Epidermal melanocyte (primary cell): Measurements from ENCODE around the gene LSAMP.
"Not testable (repeated sequence)": the region's sequence is repeated elsewhere in the genome, so short reads cannot be mapped to it uniquely, and the experiment has no call there.

Experiments used
- DNase-seq: peaks from one replicate; pipeline ENCODE4 v3.0.0; 2011; ENCODE audit warnings: low spot score; ENCODE audit not compliant: insufficient read length

Gene LSAMP

DNA sequence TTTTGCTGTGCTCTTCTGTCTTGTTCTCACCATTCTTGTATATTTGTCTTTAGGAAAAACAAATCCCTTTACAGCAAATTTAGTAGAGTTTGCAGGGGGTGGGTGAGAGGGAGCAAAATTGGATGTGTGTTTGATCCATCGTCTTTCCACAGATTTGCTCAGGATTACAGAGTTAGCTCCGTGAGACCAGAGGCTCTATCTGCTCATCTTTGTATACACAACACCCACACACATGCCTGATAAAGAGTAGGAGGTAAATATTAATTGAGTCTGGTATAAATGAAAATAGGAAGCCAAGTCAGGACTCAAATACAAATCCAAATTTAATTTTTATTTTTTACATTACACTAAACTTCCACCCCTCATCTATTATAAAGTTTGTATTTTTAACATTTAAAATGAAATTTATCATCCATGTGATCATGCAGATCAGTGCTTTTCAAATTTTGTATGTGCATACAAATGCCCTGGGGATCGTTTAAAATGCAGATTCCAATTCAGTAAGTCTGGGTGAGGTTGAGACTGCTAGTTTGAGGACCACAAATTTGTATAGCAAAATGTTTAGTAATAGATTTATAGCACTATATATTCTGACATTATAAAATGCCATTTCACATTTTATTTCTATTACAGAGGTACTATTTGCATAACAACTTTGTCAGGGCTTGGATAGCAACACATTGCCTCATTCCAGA, 326.7 kb downstream of the LSAMP start:
- DNase-seq, result no peak

DNA sequence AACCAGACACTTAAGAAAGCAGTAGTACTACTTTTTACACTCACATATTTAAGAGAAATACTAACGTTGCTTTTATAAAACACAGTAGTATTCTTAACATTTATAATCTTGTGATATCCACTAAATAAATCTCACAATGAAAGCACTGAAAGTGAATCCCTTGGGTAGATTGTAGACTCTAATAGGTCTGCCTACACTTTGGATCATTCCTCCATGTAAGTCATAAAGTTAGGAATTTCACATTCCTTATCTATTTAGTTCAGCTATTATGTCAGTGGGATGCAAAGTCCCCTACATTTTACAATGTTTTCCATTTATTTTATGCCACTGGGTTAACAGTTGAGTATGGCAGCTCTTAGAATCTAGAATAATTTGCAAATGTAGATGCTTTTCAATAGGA, 330.7 kb downstream of the LSAMP start:
- DNase-seq, result no peak

DNA sequence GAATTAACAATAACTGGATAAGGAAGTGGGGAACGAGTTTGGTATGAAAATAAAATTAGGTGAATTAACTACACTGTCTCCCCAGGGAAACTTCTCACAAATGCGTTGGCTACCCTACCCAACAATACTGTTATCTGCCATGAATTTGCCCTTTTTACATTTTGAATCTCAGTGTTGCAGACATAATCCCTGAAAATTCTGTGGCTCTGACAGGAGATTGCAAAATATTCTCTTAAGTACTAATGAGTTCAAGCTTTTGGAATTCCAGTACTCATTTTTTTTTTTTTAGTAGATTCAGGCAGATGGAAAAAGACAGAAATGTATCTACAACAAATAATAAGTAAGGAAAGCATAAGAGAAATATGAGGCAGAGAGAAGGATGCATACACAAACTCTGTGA, 332.6 kb downstream of the LSAMP start:
- DNase-seq, result no peak

GRCh38 chr3:116111765-116112164, 333.5 kb downstream of the LSAMP start:
- DNase-seq, result no peak

GRCh38 chr3:116103868-116104530, 341.3 kb downstream of the LSAMP start:
- no peak for DNase-seq

GRCh38 chr3:116102037-116102436, 343.2 kb downstream of the LSAMP start:
- no peak for DNase-seq

DNA sequence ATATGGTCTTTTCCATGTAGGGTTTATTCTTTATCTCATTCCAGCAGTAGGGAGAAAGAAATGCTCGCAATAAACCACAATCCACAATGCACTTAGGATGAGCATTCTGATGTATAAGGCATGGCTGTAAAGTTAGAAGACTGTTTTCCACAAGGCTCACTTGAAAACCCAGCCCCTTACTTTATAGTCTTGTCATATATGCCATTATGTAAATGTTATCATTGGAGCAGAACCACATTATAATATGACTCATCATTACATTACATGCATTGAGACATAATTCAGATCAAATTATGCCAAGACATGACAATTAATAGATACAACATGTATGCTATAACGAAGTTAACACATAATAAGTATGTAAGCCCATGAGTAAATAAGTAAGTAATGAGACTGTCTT, 348.1 kb downstream of the LSAMP start:
- no peak for DNase-seq

DNA sequence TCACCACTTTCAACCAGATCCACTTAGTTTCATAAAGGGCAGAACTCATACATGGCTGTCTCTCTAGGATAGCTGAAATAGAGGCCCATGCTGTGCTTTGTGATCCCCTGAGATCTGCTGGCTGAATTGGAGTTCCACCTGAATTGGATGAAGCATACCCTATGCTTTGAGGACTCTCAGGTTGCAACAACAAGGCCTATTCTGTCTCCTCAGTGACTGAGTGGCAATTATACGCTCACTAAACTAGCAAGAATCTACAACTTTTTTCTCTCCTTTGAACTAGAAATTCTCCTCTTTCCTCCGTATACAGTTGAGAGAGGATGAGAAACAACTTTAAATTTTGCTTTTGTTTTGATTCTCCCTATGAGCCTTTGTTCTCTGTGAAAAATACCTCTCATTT, 348.7 kb downstream of the LSAMP start:
- no peak for DNase-seq

DNA sequence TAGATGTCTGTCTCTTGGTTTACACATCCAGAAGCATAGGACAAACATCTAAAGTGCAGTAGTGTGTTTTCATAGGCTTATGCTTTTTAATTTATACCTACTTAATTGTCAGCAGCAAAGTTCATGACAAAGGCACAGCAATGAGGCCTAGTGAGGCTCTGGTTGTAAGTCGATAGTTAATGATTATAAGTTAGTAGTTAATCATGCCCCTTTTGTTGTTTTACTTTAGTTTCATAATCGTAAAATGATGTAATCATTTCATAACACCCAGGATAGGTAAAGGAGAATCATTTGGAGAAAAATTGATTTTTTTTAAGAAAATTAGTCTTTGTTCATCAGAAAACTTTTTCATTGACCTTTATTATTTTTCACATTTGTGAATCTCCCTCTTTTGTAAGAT, 351.9 kb downstream of the LSAMP start:
- no peak for DNase-seq

GRCh38 chr3:116087426-116087825, 357.9 kb downstream of the LSAMP start:
- no peak for DNase-seq

GRCh38 chr3:116084999-116085791, 360.1 kb downstream of the LSAMP start:
- DNase-seq, result no peak

- DNase-seq, result no peak
Measured at GRCh38 chr3:116083683-116084082, 361.6 kb downstream of the LSAMP start.

GRCh38 chr3:116078561-116078960, 366.7 kb downstream of the LSAMP start:
- DNase-seq, result no peak

DNA sequence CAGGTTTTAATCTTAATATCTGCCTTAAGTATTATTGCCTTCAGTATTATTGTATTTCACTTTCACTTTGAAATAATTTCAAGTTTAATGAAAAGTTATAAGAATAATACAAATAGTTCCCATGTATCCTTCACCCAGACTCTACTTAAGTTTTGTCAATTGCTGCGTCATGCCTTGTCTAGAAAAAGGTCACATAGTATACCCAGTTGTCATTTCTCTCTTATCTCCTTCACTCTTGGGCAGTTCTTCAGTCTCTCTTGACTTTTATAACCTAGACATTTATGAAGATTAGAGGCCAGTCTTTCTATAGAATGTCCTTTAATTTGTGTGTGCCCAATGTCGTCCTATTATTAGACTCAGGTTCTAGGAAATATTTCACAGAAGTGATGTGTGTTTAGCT, 367.7 kb downstream of the LSAMP start:
- no peak for DNase-seq

DNA sequence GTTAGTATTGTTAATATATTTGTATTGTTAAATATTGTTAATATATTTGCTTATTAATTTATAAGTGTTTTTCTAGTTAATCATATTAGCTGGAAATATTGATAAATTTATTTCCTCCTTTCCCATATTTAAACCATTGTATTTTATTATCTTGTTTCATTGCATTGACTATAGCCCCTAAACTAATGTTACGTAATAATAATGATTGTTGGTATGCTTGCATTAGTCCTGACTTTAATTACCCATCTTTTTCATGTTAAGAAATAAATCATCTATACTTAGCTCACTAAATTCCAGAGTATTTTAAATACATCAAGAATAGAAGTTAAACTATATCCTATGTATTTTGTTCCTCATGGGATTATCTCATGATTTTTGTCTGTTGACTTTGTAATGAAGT, 368.2 kb downstream of the LSAMP start:
- no peak for DNase-seq

DNA sequence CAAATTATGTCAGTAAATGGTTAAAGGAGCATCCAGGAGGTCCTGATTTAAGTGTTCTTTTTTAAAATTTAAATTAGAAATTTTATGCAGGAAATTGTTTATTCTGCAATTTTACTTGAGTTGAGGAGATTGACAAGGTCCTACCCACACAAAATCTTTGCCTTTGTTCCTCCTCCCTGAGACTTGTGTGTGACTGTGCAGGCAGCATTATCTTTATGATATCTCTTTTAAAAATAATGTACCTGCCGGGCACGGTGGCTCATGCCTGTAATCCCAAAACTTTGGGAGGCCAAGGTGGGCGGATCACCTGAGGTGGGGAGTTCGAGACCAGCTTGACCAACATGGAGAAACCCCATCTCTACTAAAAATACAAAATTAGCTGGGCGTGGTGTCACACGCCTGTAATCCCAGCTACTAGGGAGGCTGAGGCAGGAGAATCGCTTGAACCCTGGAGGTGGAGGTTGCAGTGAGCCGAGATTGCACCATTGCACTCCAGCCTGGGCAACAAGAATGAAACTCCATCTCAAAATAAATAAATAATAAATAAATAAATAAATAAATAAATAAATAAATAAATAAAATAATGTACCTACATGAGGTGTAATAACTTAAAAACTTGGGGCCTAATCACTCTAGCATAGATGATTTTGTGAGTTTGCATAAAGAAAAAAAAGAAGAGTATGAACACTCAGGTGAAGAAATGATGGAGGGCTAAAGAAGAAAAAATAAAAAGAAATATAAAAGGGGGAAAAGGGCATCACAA, 374.6 kb downstream of the LSAMP start:
- not testable (repeated sequence) for DNase-seq

DNA sequence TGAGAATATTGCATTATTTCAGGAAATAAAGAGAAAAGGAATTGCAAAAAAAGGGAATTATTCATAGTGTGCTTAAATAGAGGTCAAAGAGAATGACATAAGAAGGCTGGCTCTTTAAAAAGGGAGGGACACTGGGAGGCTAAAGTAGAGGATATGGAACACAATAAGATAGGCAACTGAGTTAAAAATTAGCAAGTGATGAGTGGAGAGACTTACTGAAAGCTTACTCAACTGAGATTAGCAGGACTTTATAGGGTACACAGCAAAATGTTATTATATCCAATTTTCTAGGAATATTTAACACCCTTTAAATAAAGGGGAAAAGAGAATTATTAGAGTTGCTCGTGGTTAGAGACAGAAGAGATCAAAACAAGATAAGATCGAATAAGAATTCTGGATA, 375.2 kb downstream of the LSAMP start:
- no peak for DNase-seq

DNA sequence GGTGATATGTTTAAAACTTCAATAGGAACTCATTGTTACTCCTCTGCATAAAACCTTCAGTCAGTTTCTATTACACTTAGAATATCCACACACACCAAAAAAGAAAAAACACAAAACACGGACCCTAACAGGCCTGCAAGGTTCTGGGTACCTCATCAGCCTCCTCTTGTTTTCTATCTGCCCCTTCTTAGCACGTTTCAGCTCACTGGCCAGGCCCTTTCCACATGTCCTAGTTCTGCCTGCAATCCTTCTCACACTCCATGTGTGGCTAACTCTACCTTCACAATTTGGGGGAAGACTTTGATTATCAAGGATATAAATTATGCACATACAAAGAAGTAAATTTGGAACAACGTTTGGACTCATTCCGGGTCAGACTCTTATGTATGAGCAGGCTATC, 376.3 kb downstream of the LSAMP start:
- DNase-seq, result no peak

DNA sequence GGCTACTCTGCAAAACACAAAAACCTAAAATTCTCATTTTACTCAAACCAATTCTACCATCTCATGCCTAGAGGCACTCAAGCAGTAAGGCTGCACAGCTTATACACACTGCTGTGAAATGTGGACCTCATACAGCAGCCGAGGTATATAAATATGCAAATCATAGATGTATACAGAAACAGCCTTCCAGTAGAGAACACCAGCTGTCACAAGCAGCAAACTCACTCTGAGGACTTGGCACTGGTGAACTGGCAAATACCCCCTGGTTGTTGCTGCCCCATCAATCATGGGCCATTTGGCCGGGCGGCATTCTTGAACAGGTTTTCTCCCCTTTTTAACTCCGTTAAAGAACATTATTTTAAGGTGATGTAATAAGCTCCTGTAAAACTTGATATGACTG, 378.0 kb downstream of the LSAMP start:
- no peak for DNase-seq

DNA sequence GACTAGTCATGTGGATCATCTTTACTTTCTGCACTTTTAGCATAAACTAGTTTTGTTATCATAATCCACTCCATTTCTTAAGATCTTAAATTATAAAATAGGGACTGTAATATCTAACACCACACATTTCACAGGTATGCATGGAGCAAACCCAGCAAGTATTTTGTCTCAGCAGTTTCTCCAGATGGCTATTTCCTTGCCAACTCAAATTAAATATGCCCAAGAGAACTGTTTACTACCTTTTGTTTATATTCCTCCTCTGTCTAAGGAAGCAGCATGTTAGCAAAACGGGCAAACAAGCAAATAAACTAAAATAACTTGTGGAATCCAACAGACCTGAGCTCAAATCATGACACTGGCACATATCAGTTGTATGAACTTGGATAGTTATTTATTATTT, 379.8 kb downstream of the LSAMP start:
- DNase-seq, result no peak

DNA sequence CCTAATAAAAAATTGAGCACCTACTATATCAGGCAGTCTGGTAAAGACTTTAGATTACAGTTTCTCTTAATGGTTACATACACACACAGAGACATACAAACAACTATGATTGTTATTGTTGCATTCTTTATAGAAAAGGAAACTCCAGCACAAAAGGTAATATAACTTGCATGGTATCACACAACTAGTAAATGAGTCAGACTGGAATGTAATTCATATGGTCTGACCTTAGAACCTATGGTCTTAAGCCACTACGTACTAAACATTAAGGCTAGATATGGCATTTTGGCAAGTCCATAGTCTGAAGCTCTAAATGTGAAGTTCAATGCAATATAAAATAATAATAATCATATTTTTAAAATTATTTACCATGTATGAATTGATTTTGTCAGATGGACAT, 380.6 kb downstream of the LSAMP start:
- DNase-seq, result no peak
